Pancreas (tissue), 10 donors: Measurements from ENCODE around the gene RERE. TPM values are rescaled to one million over a fixed set of nuclear protein-coding genes. Genes with fewer than 3 reads are reported as not detected.
"Not testable (repeated sequence)": the region's sequence is repeated elsewhere in the genome, so short reads cannot be mapped to it uniquely, and the experiment has no call there.

ENCODE experiments used
- ATAC-seq, 4 donors: fragments of 200-7000 bp; cut with Tn5 transposase; one replicate each; pipeline versions ENCODE4 v1.8.0 to v1.9.1; 2020; ENCODE audit warnings: mild to moderate bottlenecking in 4 of 4, moderate library complexity in 4 of 4
- DNase-seq, 6 donors: peaks; one replicate each; pipeline ENCODE4 v3.0.0-alpha.2; 2020
- FAIRE-seq: peaks from 2 replicates; lab custom pipeline; 2012; peaks lifted over from hg19 to GRCh38; lab: Jason Lieb, UNC
- H3K27ac ChIP-seq, 4 donors: fragments of 200-600 bp; sonication (generic); 1 replicate in 3 of 4; 2 replicates in 1 of 4; pipeline versions ENCODE4 v1.5.0 to v1.8.0; 2020
- H3K27me3 ChIP-seq, 4 donors: fragments of 200-600 bp; one replicate each; pipeline ENCODE4 v1.8.0; 2021
- H3K36me3 ChIP-seq, 3 donors: fragments of 200-600 bp; sonication (generic) in 1 of 3; one replicate each; pipeline versions ENCODE4 v1.5.0 to v1.8.0; 2020 to 2021
- H3K4me1 ChIP-seq, 3 donors: fragments of 200-600 bp; one replicate each; pipeline ENCODE4 v1.8.0; 2021
- H3K4me3 ChIP-seq, 4 donors: fragments of 200-600 bp; sonication (generic) in 2 of 4; one replicate each; pipeline versions ENCODE4 v1.5.0 to v1.8.0; 2020 to 2021
- H3K9me3 ChIP-seq, 4 donors: fragments of 200-600 bp; one replicate each; pipeline ENCODE4 v1.8.0; 2021
- CTCF ChIP-seq, 4 donors: fragments of 200-600 bp; sonication (generic) in 3 of 4; IDR thresholded peaks; one replicate each; pipeline versions ENCODE4 v1.5.0 to v1.8.0; 2021; ENCODE audit warnings: antibody characterized with exemption in 4 of 4
- WGBS, 2 donors: extraction: QIAGEN DNeasy Blood & Tissue Kit; methylation state at CpG; one replicate each; pipeline ENCODE4 v1.1.7; 2013; 5-methylcytosine and 5-hydroxymethylcytosine counted together
- intact Hi-C, 3 donors: fragments of 100-400 bp; cut with DNase I; formaldehyde crosslinking; loops; one replicate each; pipeline versions ENCODE4 v1.11.1 to v1.14.2; 2022
- polyA plus RNA-seq, 2 donors: library from polyadenylated mRNA; stranded (reverse); fragments of 200-250 nt; gene quantifications; one replicate each; pipeline ENCODE4 v1.2.3, GENCODE V29; 2013
- total RNA-seq, 6 donors: library from RNA; stranded (reverse); fragmentation: NEBNext Ultra II Directional in 4 of 6; extraction: Animal tissue kit (Norgen Biotek cat#: 25700) in 4 of 6; gene quantifications; one replicate each; pipeline versions ENCODE4 v1.2.1 to v1.2.4, GENCODE V29; 2021 to 2023
- donor health status: healthy with polysubstance abuse.
- donor health status: DM: no; HTN: no; CAD: no; lungs with moderate emphysema.
- donor health status: DM: no; HTN: no; CAD: no.
- donor health status: control.
- donor health status: control.
- donor health status: Bipolar disorder and iron deficiency.
- donor health status: DM: yes; HTN: yes; CAD: no.
- donor health status: DM: no; HTN: no; CAD: no.
- donor health status: DM: no; HTN: no; CAD: no.
- donor health status: DM: yes; HTN: yes; CAD: no.

Gene RERE
- total and polyA plus RNA-seq, 8 donors = 27.0 to 76.7 (median 50.7) TPM

GRCh38 chr1:8699679-8700078 lies 117.8 kb downstream of the RERE start:
- no peaks in the 10 kb centered on the region for H3K27me3 ChIP-seq
- WGBS, 2 donors = 93% methylated on average over 7 of the region's 7 CpGs
- TF ChIP-seq CTCF (IDR thresholded peaks at IDR 0.05) = no peak
- DNase-seq (no peak), ATAC-seq (no peak), FAIRE-seq (no peak)
- H3K4me3 ChIP-seq = no peak overlapping the region
- H3K9me3 ChIP-seq = no peaks in the 10 kb centered on the region
- peak overlapping the region in 2 of 4 donors; percentile 90 to 93 for H3K27ac ChIP-seq
- H3K4me1 ChIP-seq = peaks cover 10 to 35% (median 32%) of the 10 kb centered on the region in 3 donors
- no peaks in the 10 kb centered on the region for H3K36me3 ChIP-seq
- intact Hi-C loops = no loop called here

GRCh38 chr1:8698937-8699447 lies 118.4 kb downstream of the RERE start:
- WGBS, 2 donors = 62 to 67% methylated on average over 3 of the region's 3 CpGs
- TF ChIP-seq CTCF (IDR thresholded peaks at IDR 0.05) = no peak
- intact Hi-C loops = no loop called here
- ATAC-seq (no peak), FAIRE-seq (no peak), DNase-seq (no peak)
- Histone ChIP-seq H3K27ac (peak overlapping the region in 2 of 4 donors; percentile 14 to 15), H3K27me3 (no peaks in the 10 kb centered on the region), H3K4me1 (peaks cover 9 to 31% (median 29%) of the 10 kb centered on the region in 3 donors), H3K4me3 (no peak overlapping the region), H3K36me3 (no peaks in the 10 kb centered on the region), H3K9me3 (no peaks in the 10 kb centered on the region)

GRCh38 chr1:8698012-8698630 lies 119.3 kb downstream of the RERE start:
- intact Hi-C loops = no loop called here
- Histone ChIP-seq H3K4me3 (no peak overlapping the region), H3K4me1 (peaks cover 12 to 32% (median 25%) of the 10 kb centered on the region in 3 donors), H3K27me3 (no peaks in the 10 kb centered on the region), H3K36me3 (no peaks in the 10 kb centered on the region), H3K27ac (peak overlapping the region in 2 of 4 donors; percentile 14 to 15), H3K9me3 (no peaks in the 10 kb centered on the region)
- DNase-seq = no peak
- no peak for FAIRE-seq
- ATAC-seq = no peak
- WGBS, 2 donors = 40 to 45% methylated on average over 3 of the region's 3 CpGs
- no peak for TF ChIP-seq CTCF (IDR thresholded peaks at IDR 0.05)

GRCh38 chr1:8695442-8695841 lies 122.0 kb downstream of the RERE start:
- DNase-seq, H3K27ac ChIP-seq, FAIRE-seq, H3K9me3 ChIP-seq, H3K27me3 ChIP-seq, H3K4me3 ChIP-seq, H3K36me3 ChIP-seq, ATAC-seq, intact Hi-C loops: not testable (repeated sequence)
- 98% methylated on average over 4 of the region's 4 CpGs for WGBS, 2 donors
- H3K4me1 ChIP-seq = peaks cover 14 to 36% (median 30%) of the 10 kb centered on the region in 3 donors

- DNase-seq (no peak), ATAC-seq (peak in 2 of 4 donors; percentile 34 to 37), FAIRE-seq (no peak)
- 29 to 30% methylated on average over 3 of the region's 3 CpGs for WGBS, 2 donors
- Histone ChIP-seq H3K4me3 (no peak overlapping the region), H3K9me3 (no peaks in the 10 kb centered on the region), H3K4me1 (peaks cover 8 to 16% (median 12%) of the 10 kb centered on the region in 3 donors), H3K27me3 (no peaks in the 10 kb centered on the region), H3K27ac (no peak overlapping the region), H3K36me3 (no peaks in the 10 kb centered on the region)
- TF ChIP-seq CTCF (IDR thresholded peaks at IDR 0.05) = no peak
- intact Hi-C loops = no loop called here
Measured at GRCh38 chr1:8693107-8693506, 124.3 kb downstream of the RERE start.
